GM23338 (cell line): ENCODE data around the gene AURKAIP1. TPM values are rescaled to one million over a fixed set of nuclear protein-coding genes. Genes with fewer than 3 reads are reported as not detected.
A peak's percentile ranks its signal among the peaks of the same experiment; 100 is the strongest.

Experiments
- ATAC-seq: fragments of 200-7000 bp; cut with Tn5 transposase; 3 replicates; pipeline ENCODE4 v1.9.1; 2020
- DNase-seq: peaks from one replicate; pipeline ENCODE4 v3.0.0-alpha.2; 2015; ENCODE audit warnings: low spot score
- H2AFZ ChIP-seq: fragments of 200-600 bp; sonication (generic); 2 replicates; pipeline ENCODE4 v1.8.0; 2016; ENCODE audit warnings: antibody characterized with exemption, mild to moderate bottlenecking, moderate library complexity
- H3F3A ChIP-seq: fragments of 200-600 bp; sonication (generic); replicated peaks from 2 replicates; pipeline ENCODE4 v1.8.0; 2017; ENCODE audit warnings: antibody characterized with exemption, mixed run types, low read depth
- H3K27ac ChIP-seq: fragments of 200-600 bp; sonication (generic); 2 replicates; pipeline ENCODE4 v1.6.1; 2016; ENCODE audit warnings: low read depth
- H3K27me3 ChIP-seq: fragments of 200-600 bp; sonication (generic); 2 replicates; pipeline ENCODE4 v1.8.0; 2016; ENCODE audit warnings: mild to moderate bottlenecking, mixed run types, moderate library complexity; ENCODE audit not compliant: insufficient read depth
- H3K36me3 ChIP-seq: fragments of 200-600 bp; sonication (generic); 2 replicates; pipeline ENCODE4 v1.8.0; 2016; ENCODE audit warnings: mild to moderate bottlenecking; ENCODE audit not compliant: insufficient read depth
- H3K4me1 ChIP-seq: fragments of 200-600 bp; sonication (generic); 2 replicates; pipeline ENCODE4 v1.8.0; 2016; ENCODE audit warnings: mild to moderate bottlenecking, moderate library complexity; ENCODE audit not compliant: insufficient read depth
- H3K4me2 ChIP-seq: fragments of 200-600 bp; sonication (generic); 2 replicates; pipeline ENCODE4 v1.7.1; 2017; ENCODE audit warnings: mixed run types
- H3K4me3 ChIP-seq: fragments of 200-600 bp; sonication (generic); 2 replicates; pipeline ENCODE4 v1.6.1; 2016; ENCODE audit warnings: mixed run types
- H3K79me2 ChIP-seq: fragments of 200-600 bp; sonication (generic); replicated peaks from 2 replicates; pipeline ENCODE4 v1.8.0; 2017; ENCODE audit warnings: mild to moderate bottlenecking; ENCODE audit not compliant: insufficient read depth
- H3K9me2 ChIP-seq: fragments of 200-600 bp; sonication (generic); 2 replicates; pipeline ENCODE4 v1.8.0; 2017; ENCODE audit not compliant: insufficient read depth
- H4K20me1 ChIP-seq: fragments of 200-600 bp; sonication (generic); replicated peaks from 2 replicates; pipeline ENCODE4 v1.8.0; 2017; ENCODE audit warnings: mild to moderate bottlenecking; ENCODE audit not compliant: insufficient read depth
- H3K27ac Mint-ChIP-seq: 2 replicates; pipeline ENCODE4 v1.8.0; 2020; ENCODE audit warnings: inconsistent platforms, mild to moderate bottlenecking, moderate library complexity, mixed read lengths
- H3K27me3 Mint-ChIP-seq: 3 replicates; pipeline ENCODE4 v1.8.0; 2022; ENCODE audit warnings: low read depth, mild to moderate bottlenecking, moderate library complexity, mixed read lengths, inconsistent platforms; ENCODE audit not compliant: insufficient read depth, poor library complexity
- H3K36me3 Mint-ChIP-seq: 3 replicates; pipeline ENCODE4 v1.8.0; 2021; ENCODE audit warnings: low read depth, mild to moderate bottlenecking, inconsistent platforms, moderate library complexity, mixed read lengths
- H3K4me1 Mint-ChIP-seq: 3 replicates; pipeline ENCODE4 v1.8.0; 2020; ENCODE audit warnings: mild to moderate bottlenecking, inconsistent platforms, mixed read lengths
- H3K4me3 Mint-ChIP-seq: 3 replicates; pipeline ENCODE4 v1.8.0; 2021; ENCODE audit warnings: moderate library complexity, mild to moderate bottlenecking, inconsistent platforms, mixed read lengths
- H3K9me3 Mint-ChIP-seq: 3 replicates; pipeline ENCODE4 v1.8.0; 2020; ENCODE audit warnings: moderate library complexity, mild to moderate bottlenecking, inconsistent platforms, mixed read lengths
- JUNB ChIP-seq: IDR thresholded peaks from one replicate; pipeline ENCODE4 v1.6.1; 2016; ENCODE audit warnings: antibody characterized with exemption; ENCODE audit not compliant: unreplicated experiment
- ZNF114 ChIP-seq: fragments of 250-450 bp; sonication (Bioruptor Pico); IDR thresholded peaks from 2 replicates; pipeline ENCODE4 v1.5.0; 2020; ENCODE audit warnings: mild to moderate bottlenecking, moderate library complexity
- ZNF462 ChIP-seq: fragments of 250-450 bp; sonication (Bioruptor Pico); IDR thresholded peaks from 2 replicates; pipeline ENCODE4 v1.5.0; 2020; ENCODE audit warnings: mild to moderate bottlenecking, moderate library complexity
- polyA plus RNA-seq: library from polyadenylated mRNA; unstranded; fragments of >200 nt; fragmentation: Nextera tagmentation; extraction: Ambion mirVana; gene quantifications from 2 replicates; pipeline ENCODE4 v1.2.1, GENCODE V29; 2016
- total RNA-seq: library from RNA; depleted of rRNA; stranded (reverse); fragments of >200 nt; shearing (Covaris generic); gene quantifications from 2 replicates; pipeline ENCODE4 v1.2.3, GENCODE V29; 2014

AURKAIP1 gene
- total and polyA plus RNA-seq, 2 experiments from 2014 or later: 167 to 355 TPM

GRCh38 chr1:1421907-1422464, 47.0 kb upstream of the AURKAIP1 start (continued):
- no peak for TF ChIP-seq ZNF462 (CRISPR knock-in tag)
- TF ChIP-seq ZNF114 (CRISPR knock-in tag): no peak

GRCh38 chr1:1421147-1421906, 46.3 kb upstream of the AURKAIP1 start, which contains the start of gene ANKRD65:
TSS of gene ANKRD65 (minus strand) at chr1:1421276. CDS start at chr1:1421005, 271 bp downstream.
- H3K36me3 ChIP-seq: no peaks in the 10 kb centered on the region
- no peaks in the 10 kb centered on the region for H4K20me1 ChIP-seq
- no peaks in the 10 kb centered on the region for H3K9me3 Mint-ChIP-seq
- peaks cover 31% of the 10 kb centered on the region for H3K4me1 ChIP-seq
- no peak for TF ChIP-seq JUNB
- DNase-seq: no peak
- H3K27ac Mint-ChIP-seq: peak within 1 kb of the TSS; percentile 40; the same call in 1 of the 2 replicates
- peak within 1 kb of the TSS; percentile 85; the same call in 1 of the 2 replicates for H3K27ac ChIP-seq
- H3K4me3 ChIP-seq: no peak within 1 kb of the TSS
- peaks cover 13% of the 10 kb centered on the region for H3K27me3 Mint-ChIP-seq
- H3F3A ChIP-seq: 0 out of 2 replicates have a peak, but pooled peaks cover 16% of the 10 kb centered on the region
- H3K4me2 ChIP-seq: peak within 1 kb of the TSS; percentile 55
- peak within 1 kb of the TSS; percentile 59; the same call in 1 of the 2 replicates for H2AFZ ChIP-seq
- peak; percentile 2; the same call in 1 of the 3 replicates for ATAC-seq
- no peaks in the 10 kb centered on the region; the same call in 2 of the 3 replicates for H3K36me3 Mint-ChIP-seq
- 0 out of 2 replicates have a peak, but pooled peaks cover 2% of the 10 kb centered on the region for H3K27me3 ChIP-seq
- H3K4me3 Mint-ChIP-seq: peak within 1 kb of the TSS; percentile 24; the same call in 1 of the 3 replicates
- peaks cover 32% of the 10 kb centered on the region for H3K4me1 Mint-ChIP-seq
- no peaks in the 10 kb centered on the region for H3K79me2 ChIP-seq
- H3K9me2 ChIP-seq: no peaks in the 10 kb centered on the region
